Smooth muscle cell (in vitro differentiated cells): ENCODE results near the gene KCMF1. TPM values are rescaled to one million over a fixed set of nuclear protein-coding genes. Genes with fewer than 3 reads are reported as not detected.

Source experiments
- DNase-seq: peaks from one replicate; lab custom pipeline; 2025; ENCODE audit not compliant: unreplicated experiment; lab: John Stamatoyannopoulos, UW
- H2AFZ ChIP-seq: fragments of 200-600 bp; sonication (generic); 2 replicates; pipeline ENCODE4 v1.6.0; 2016; ENCODE audit warnings: antibody characterized with exemption, low read depth, mild to moderate bottlenecking
- H3F3A ChIP-seq: fragments of 200-600 bp; sonication (generic); 2 replicates; pipeline ENCODE4 v1.6.0; 2017; ENCODE audit warnings: antibody characterized with exemption, low read depth
- H3K27ac ChIP-seq: fragments of 200-600 bp; sonication (generic); 2 replicates; pipeline ENCODE4 v1.5.1; 2016; ENCODE audit warnings: low read depth, mild to moderate bottlenecking
- H3K27me3 ChIP-seq: fragments of 200-600 bp; sonication (generic); 2 replicates; pipeline ENCODE4 v1.6.1; 2016; ENCODE audit warnings: low read depth, mild to moderate bottlenecking
- H3K36me3 ChIP-seq: fragments of 200-600 bp; sonication (generic); 2 replicates; pipeline ENCODE4 v1.5.1; 2016; ENCODE audit warnings: low read depth
- H3K4me1 ChIP-seq: fragments of 200-600 bp; sonication (generic); 2 replicates; pipeline ENCODE4 v1.5.1; 2016; ENCODE audit warnings: low read depth
- H3K4me2 ChIP-seq: fragments of 200-600 bp; sonication (generic); 2 replicates; pipeline ENCODE4 v1.6.0; 2016; ENCODE audit warnings: mild to moderate bottlenecking
- H3K4me3 ChIP-seq: fragments of 200-600 bp; sonication (generic); 2 replicates; pipeline ENCODE4 v1.5.1; 2016; ENCODE audit warnings: mild to moderate bottlenecking
- H3K79me2 ChIP-seq: fragments of 200-600 bp; sonication (generic); 2 replicates; pipeline ENCODE4 v1.6.0; 2016; ENCODE audit warnings: low read depth, mild to moderate bottlenecking
- H3K9ac ChIP-seq: fragments of 200-600 bp; sonication (generic); 2 replicates; pipeline ENCODE4 v1.6.0; 2016; ENCODE audit warnings: low read depth
- H3K9me3 ChIP-seq: fragments of 200-600 bp; sonication (generic); replicated peaks from 2 replicates; pipeline ENCODE4 v1.5.1; 2016; ENCODE audit warnings: low read depth
- H4K20me1 ChIP-seq: fragments of 200-600 bp; sonication (generic); 2 replicates; pipeline ENCODE4 v1.6.0; 2016; ENCODE audit warnings: low read depth
- WGBS: methylation state at CpG from one replicate; pipeline ENCODE4 v1.1.7; 2016; ENCODE audit warnings: low lambda C conversion rate; 5-methylcytosine and 5-hydroxymethylcytosine counted together
- polyA plus RNA-seq: library from polyadenylated mRNA; unstranded; fragments of >200 nt; fragmentation: Nextera tagmentation; extraction: Ambion mirVana; gene quantifications from 2 replicates; pipeline ENCODE4 v1.2.1, GENCODE V29; 2016
- total RNA-seq: library from RNA; depleted of rRNA; stranded (reverse); fragments of >200 nt; gene quantifications from 2 replicates; pipeline ENCODE4 v1.2.3, GENCODE V29; 2014
- TF ChIP-seq, protein P1 (sequence below): fragments of 200-600 bp; sonication (generic); IDR thresholded peaks from 2 replicates; pipeline ENCODE4 v1.5.1; 2017; ENCODE audit warnings: borderline replicate concordance, mild to moderate bottlenecking, antibody characterized with exemption; ENCODE audit not compliant: insufficient read depth, poor library complexity, severe bottlenecking

Gene KCMF1
- total and polyA plus RNA-seq, 2 experiments from 2014 or later, result 56.5 to 65.0 TPM

- Histone ChIP-seq H3K4me3 (no peak overlapping the region), H2AFZ (no peak overlapping the region), H3K79me2 (peaks cover 100% of the 10 kb centered on the region), H3F3A (peaks cover 4% of the 10 kb centered on the region), H3K4me2 (no peak overlapping the region), H3K9me3 (no peaks in the 10 kb centered on the region), H3K27ac (no peak overlapping the region), H3K36me3 (no peaks in the 10 kb centered on the region), H3K27me3 (no peaks in the 10 kb centered on the region), H3K9ac (no peak overlapping the region), H4K20me1 (peaks cover 99% of the 10 kb centered on the region), H3K4me1 (no peaks in the 10 kb centered on the region)
- DNase-seq, result no peak
- TF ChIP-seq, protein P1, sequence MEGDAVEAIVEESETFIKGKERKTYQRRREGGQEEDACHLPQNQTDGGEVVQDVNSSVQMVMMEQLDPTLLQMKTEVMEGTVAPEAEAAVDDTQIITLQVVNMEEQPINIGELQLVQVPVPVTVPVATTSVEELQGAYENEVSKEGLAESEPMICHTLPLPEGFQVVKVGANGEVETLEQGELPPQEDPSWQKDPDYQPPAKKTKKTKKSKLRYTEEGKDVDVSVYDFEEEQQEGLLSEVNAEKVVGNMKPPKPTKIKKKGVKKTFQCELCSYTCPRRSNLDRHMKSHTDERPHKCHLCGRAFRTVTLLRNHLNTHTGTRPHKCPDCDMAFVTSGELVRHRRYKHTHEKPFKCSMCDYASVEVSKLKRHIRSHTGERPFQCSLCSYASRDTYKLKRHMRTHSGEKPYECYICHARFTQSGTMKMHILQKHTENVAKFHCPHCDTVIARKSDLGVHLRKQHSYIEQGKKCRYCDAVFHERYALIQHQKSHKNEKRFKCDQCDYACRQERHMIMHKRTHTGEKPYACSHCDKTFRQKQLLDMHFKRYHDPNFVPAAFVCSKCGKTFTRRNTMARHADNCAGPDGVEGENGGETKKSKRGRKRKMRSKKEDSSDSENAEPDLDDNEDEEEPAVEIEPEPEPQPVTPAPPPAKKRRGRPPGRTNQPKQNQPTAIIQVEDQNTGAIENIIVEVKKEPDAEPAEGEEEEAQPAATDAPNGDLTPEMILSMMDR, result no peak
These were observed 28.6 kb downstream of the KCMF1 start for GRCh38 chr2:84999553-84999955.

DNA sequence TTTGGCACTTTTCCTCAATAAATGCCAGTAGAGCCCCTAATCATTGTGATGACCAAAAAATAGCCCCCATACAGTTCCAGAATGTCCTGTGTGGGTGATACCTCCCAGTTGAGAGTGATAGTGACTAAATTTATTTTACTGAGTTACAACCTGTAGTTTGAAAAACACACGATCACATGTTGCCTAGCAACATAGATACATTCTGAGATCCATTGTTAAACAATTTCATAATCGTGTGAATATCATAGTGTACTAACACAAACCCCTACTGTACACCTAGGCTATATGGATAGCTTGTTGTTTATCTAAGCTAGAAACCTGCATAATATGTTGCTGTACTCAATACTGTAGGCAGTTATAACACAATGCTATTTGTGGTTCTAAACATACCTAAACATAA is 30.6 kb downstream of the KCMF1 start:
- Histone ChIP-seq H2AFZ (no peak overlapping the region), H3K27ac (no peak overlapping the region), H3K4me1 (no peaks in the 10 kb centered on the region), H3K4me3 (no peak overlapping the region), H3K4me2 (no peak overlapping the region), H3K9me3 (no peaks in the 10 kb centered on the region), H3K9ac (no peak overlapping the region), H3K36me3 (no peaks in the 10 kb centered on the region), H3K79me2 (peaks cover 99% of the 10 kb centered on the region), H4K20me1 (peaks cover 99% of the 10 kb centered on the region), H3K27me3 (no peaks in the 10 kb centered on the region), H3F3A (peaks cover 4% of the 10 kb centered on the region)
- TF ChIP-seq, protein P1, result no peak
- no peak for DNase-seq
- 96% methylated on average over 2 of the region's 2 CpGs for WGBS

DNA sequence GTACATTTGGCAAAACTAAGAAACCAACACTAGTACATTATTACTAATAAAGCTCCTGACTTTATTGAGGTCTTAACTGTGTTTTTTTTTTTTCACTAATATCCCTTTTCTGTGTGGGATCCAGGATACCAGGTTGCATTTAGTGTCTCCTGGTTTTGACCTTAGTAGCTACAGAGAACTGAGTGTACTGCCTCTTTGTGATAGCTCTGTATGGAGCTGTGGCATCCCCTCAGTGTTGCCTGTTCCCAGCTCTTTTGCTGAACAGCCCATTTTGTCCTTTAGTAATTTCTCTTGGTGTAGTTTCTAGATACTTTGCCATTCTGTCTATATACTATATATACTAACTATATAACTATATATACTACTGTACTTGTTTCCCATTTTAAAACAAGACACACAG is 31.6 kb downstream of the KCMF1 start:
- Histone ChIP-seq H2AFZ (no peak overlapping the region), H3K79me2 (peaks cover 99% of the 10 kb centered on the region), H3K27ac (no peak overlapping the region), H3K4me3 (no peak overlapping the region), H3K4me1 (no peaks in the 10 kb centered on the region), H4K20me1 (peaks cover 98% of the 10 kb centered on the region), H3F3A (peaks cover 4% of the 10 kb centered on the region), H3K4me2 (no peak overlapping the region), H3K27me3 (no peaks in the 10 kb centered on the region), H3K36me3 (no peaks in the 10 kb centered on the region), H3K9ac (no peak overlapping the region), H3K9me3 (no peaks in the 10 kb centered on the region)
- DNase-seq, result no peak
- TF ChIP-seq, protein P1, result no peak

DNA sequence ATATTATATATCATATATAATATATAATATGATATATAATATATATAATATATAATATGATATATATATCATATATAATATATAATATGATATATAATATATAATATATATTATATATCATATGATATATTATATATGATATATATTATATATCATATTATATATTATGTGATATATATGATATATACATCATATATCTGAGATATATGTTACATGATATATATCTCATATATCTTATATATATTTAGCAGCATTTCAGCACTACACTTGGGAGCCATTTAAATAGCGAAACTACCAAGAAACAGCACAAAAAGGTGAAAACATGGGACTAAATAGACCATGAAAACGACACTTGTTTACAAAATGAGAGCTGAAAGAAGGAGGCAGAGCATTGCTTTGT is 37.3 kb downstream of the KCMF1 start:
- Histone ChIP-seq H3K36me3 (no peaks in the 10 kb centered on the region), H3K27ac (peak overlapping the region; percentile 20), H3K79me2 (peaks cover 97% of the 10 kb centered on the region), H3K9me3 (no peaks in the 10 kb centered on the region), H3K4me3 (no peak overlapping the region), H3K27me3 (no peaks in the 10 kb centered on the region), H4K20me1 (peaks cover 97% of the 10 kb centered on the region), H3F3A (no peaks in the 10 kb centered on the region), H2AFZ (no peak overlapping the region), H3K4me2 (no peak overlapping the region), H3K4me1 (peaks cover 10% of the 10 kb centered on the region), H3K9ac (no peak overlapping the region)
- no peak for DNase-seq
- TF ChIP-seq, protein P1, result no peak
- 90% methylated on average over 2 of the region's 2 CpGs for WGBS
